Natural killer cell treated with Interleukin-12 subunit alpha and Interleukin-12 subunit beta and Interleukin-15 and Interleukin-18, amount 100 ng/mL, for 72 hours (primary cell): ENCODE measurements around the gene SNN. TPM values are rescaled to one million over a fixed set of nuclear protein-coding genes. Genes with fewer than 3 reads are reported as not detected.

Source experiments
- ATAC-seq, 2 donors: fragments of 150-1000 bp; cut with Tn5 transposase in 1 of 2; sonication (Bioruptor Pico), chemical (Tn5 transposase) in 1 of 2; 2 replicates each; pipeline ENCODE4 v1.10.0; 2021
- DNase-seq: peaks from one replicate; pipeline ENCODE4 v3.0.0; 2022; ENCODE audit warnings: low spot score
- H3K27ac Mint-ChIP-seq, 2 donors: 1 replicate in 1 of 2; 2 replicates in 1 of 2; pipeline ENCODE4 v1.8.0; 2022; ENCODE audit warnings: mixed read lengths in 2 of 2, mild to moderate bottlenecking in 1 of 2, moderate library complexity in 1 of 2
- H3K27me3 Mint-ChIP-seq, 2 donors: 1 replicate in 1 of 2; 2 replicates in 1 of 2; pipeline ENCODE4 v1.8.0; 2022; ENCODE audit warnings: mixed read lengths in 2 of 2
- H3K36me3 Mint-ChIP-seq: one replicate; pipeline ENCODE4 v1.8.0; 2022; ENCODE audit warnings: mixed read lengths
- H3K4me1 Mint-ChIP-seq, 2 donors: 1 replicate in 1 of 2; 2 replicates in 1 of 2; pipeline ENCODE4 v1.8.0; 2022; ENCODE audit warnings: low read depth in 2 of 2, mixed read lengths in 2 of 2, mild to moderate bottlenecking in 1 of 2
- H3K4me3 Mint-ChIP-seq: one replicate; pipeline ENCODE4 v1.8.0; 2022; ENCODE audit warnings: mixed read lengths
- H3K9me3 Mint-ChIP-seq: 2 replicates; pipeline ENCODE4 v1.8.0; 2022; ENCODE audit warnings: mixed read lengths
- total RNA-seq, 2 donors: library from RNA; stranded (reverse); gene quantifications; one replicate each; pipeline ENCODE4 v1.2.3, GENCODE V29; 2022

The SNN gene
- total RNA-seq, 2 donors from 2014 or later = 0.43 to 1.1 TPM

DNA sequence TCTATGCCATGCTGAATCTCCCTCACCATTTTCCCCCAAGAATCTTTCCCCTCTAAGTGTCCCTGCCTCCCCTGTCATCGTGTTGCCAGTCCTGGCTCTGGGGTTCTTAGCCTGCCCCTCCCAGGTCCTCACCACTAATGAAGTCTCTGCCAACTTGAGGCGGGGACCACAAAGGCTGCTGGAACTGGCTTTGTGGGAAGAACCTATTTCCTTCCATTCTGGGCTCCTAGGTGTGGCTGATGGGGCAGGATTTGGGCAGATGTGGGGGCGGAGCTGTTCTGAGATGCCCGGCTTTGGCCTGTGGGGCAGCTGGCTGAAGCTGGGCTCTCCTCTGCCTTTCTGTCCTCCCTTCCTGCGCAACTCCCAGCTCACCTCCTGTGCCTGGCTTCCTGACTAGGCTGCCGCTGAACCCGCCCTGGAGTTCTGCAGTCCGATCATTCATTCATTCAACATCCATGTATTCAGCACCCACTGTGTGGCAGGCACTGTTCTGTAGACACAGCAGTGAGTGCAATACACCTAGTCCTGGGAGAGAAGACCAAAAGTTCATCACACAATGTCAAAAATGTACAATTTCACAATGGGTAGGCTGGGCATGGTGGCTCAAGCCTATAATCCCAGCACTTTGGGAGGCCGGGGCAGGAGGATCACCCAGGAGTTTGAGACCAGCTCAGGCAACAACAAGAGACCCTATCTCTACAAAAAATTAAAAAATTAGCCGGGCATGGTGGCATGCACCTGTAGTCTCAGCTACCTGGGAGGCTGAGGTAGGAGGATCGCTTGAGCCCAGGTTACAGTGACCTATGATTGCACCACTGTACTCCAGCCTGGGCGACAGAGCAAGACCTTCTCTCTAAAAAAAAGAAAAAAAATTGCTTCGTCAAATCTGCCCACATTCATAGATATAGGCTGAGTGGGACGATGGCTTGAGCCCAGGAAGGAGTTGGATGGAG lies 1.9 kb upstream of the SNN start:
- DNase-seq (no peak), ATAC-seq (no peak)
- Mint-ChIP-seq H3K9me3 (no peaks in the 10 kb centered on the region), H3K27ac (peak overlapping the region in 1 of 2 donors; percentile 7), H3K4me1 (peaks cover 11 to 20% of the 10 kb centered on the region in 2 donors), H3K36me3 (no peaks in the 10 kb centered on the region), H3K4me3 (peak overlapping the region; percentile 30), H3K27me3 (peaks cover 0 to 2% of the 10 kb centered on the region in 2 donors)

DNA sequence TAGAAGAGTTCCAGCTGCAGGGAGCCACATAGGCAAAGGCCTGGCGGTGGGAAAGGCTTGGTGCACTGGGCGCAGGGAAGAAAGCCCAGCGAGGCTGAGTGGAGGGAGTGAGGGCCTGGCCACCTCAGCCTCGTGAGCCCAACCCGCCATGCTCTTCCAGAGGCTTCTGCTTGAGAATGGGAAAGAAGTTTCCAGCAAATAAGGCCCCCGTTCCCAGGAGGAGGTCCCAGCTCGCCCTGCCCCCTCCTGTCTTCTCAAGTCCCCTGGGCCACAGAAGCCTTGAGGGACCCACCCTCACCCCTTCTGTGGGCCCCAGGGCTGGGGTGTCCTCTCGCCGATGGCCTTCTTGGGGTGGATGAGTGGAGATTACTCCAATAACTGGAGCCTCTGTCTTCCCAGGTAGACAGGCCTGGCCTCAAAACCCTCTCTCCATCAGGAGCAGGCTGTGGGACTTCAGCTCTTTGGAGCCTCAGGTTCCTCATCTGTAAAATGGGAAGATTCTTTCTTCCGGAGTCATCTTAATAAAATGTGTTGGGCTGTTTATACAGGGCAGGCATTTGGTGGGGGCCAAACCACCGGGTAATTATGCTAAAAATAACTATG lies 933 bp upstream of the SNN start:
- no peak overlapping the region for H3K27ac Mint-ChIP-seq
- no peaks in the 10 kb centered on the region for H3K9me3 Mint-ChIP-seq
- no peak for DNase-seq
- H3K36me3 Mint-ChIP-seq = no peaks in the 10 kb centered on the region
- no peak for ATAC-seq
- H3K4me3 Mint-ChIP-seq = peak overlapping the region; percentile 34
- H3K4me1 Mint-ChIP-seq = peaks cover 17 to 25% of the 10 kb centered on the region in 2 donors
- H3K27me3 Mint-ChIP-seq = peaks cover 0 to 2% of the 10 kb centered on the region in 2 donors

DNA sequence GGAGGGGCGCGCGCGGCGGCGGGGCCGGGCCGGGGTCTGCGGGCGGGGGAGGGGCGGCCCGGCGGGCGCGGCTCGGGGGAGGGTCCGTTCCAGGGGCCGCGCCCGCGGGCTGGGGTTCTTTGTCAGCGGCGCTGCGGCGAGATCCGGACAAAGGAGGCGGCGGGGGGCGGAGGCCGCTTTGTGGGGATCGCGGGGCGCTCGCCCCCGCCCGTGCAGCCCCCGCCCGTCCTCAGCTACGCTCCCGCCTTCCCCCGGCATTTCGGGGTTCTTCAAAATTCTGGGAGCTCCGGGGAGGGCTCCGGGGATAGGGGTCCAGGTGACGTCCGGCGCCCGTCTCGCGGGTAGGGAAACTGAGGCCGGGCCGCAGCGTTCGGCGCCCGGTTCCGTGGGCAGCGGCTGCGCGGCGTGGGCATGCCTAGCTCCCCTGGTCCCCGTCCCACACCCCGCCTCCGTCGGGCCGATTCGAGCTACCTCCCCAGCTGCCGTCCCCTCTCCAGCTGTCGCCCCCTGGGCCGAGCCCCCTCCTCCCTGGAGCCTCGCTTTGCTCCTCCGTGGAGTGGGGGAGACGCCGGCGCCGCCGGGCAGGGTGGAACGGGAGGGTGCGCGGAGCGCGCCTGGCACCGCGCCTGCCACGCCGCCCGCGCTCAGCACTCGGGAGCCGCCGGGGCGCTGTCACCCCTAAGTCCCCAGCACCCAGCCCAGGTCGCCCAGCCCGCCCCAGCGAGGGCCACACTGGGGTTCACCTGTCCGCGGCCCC lies 546 bp downstream of the SNN start:
- no peaks in the 10 kb centered on the region for H3K36me3 Mint-ChIP-seq
- ATAC-seq (no peak), DNase-seq (no peak)
- peak overlapping the region; percentile 66 for H3K4me3 Mint-ChIP-seq
- no peaks in the 10 kb centered on the region for H3K9me3 Mint-ChIP-seq
- no peak overlapping the region for H3K27ac Mint-ChIP-seq
- H3K27me3 Mint-ChIP-seq = peaks cover 0 to 2% of the 10 kb centered on the region in 2 donors
- peaks cover 25 to 29% of the 10 kb centered on the region in 2 donors for H3K4me1 Mint-ChIP-seq

DNA sequence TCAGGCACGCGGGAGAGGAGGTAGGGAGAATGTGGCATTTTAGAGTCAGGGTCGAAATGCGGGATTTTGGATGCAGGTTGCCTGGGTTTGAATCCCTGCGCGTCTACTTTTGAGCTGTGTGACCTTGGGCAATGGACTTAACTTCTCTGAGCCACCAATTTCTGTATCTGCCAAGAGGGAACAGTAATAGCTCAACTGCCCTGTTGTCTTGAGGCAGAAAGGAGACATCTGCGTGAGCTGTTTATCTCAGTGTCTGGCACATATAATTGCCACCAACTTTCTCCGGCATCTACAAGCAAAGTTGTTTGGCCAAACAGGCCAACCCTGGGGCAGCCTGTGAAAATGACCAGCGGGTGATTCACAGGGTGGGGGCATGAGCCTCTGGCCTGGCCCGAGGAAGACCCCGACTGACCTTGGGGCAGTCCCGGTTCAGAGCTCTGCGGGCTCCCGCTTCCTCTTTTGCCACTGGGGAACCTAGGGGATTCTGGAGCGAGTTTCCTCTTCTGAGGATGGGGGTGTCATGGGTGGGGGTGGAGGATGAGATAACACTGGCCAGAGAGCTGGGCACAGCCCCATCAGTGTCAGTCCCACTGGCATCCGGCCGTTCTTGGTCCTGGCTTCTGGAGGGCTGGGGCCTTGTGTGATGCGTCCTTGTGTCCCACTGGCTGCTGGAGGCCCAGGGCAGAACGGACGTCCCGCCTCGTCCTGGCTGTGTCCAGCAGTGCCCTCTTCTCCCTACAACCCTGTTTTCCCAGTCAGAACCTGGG lies 1.3 kb downstream of the SNN start:
- DNase-seq (no peak), ATAC-seq (no peak)
- Mint-ChIP-seq H3K4me3 (peak overlapping the region; percentile 66), H3K27ac (no peak overlapping the region), H3K27me3 (peaks cover 0 to 2% of the 10 kb centered on the region in 2 donors), H3K9me3 (no peaks in the 10 kb centered on the region), H3K4me1 (peaks cover 22 to 25% of the 10 kb centered on the region in 2 donors), H3K36me3 (no peaks in the 10 kb centered on the region)

GRCh38 chr16:11670171-11671131 lies 2.2 kb downstream of the SNN start:
- ATAC-seq (peak in 1 of 2 donors; percentile 12), DNase-seq (no peak)
- H3K4me3 Mint-ChIP-seq = peak overlapping the region; percentile 38
- H3K9me3 Mint-ChIP-seq = no peaks in the 10 kb centered on the region
- H3K27ac Mint-ChIP-seq = peak overlapping the region in 1 of 2 donors; percentile 23
- peaks cover 0 to 2% of the 10 kb centered on the region in 2 donors for H3K27me3 Mint-ChIP-seq
- peaks cover 19% of the 10 kb centered on the region in 2 donors for H3K4me1 Mint-ChIP-seq
- no peaks in the 10 kb centered on the region for H3K36me3 Mint-ChIP-seq

DNA sequence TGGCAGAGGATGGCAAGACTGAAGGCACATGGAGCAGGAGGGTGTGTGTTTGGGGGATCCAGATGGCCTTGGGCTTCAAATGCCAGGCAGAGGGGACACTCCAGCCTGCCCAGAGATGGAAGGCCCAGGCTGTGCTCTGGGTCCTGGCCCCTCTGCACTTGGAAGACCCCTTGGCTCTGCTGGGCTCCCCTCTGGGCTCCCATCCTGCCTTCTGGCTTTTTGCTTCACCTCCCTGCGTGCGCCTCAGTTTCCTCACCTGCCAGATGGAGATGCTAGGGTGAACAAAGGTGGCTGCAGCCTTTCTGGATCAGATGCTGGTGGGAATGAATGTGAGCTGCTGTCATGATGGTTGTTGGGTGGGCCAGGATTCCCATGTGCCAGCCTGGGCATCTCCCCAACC lies 3.0 kb downstream of the SNN start:
- H3K27me3 Mint-ChIP-seq = peaks cover 0 to 2% of the 10 kb centered on the region in 2 donors
- H3K36me3 Mint-ChIP-seq = no peaks in the 10 kb centered on the region
- H3K27ac Mint-ChIP-seq = no peak overlapping the region
- no peak overlapping the region for H3K4me3 Mint-ChIP-seq
- DNase-seq = no peak
- no peaks in the 10 kb centered on the region for H3K9me3 Mint-ChIP-seq
- no peak for ATAC-seq
- H3K4me1 Mint-ChIP-seq = peaks cover 14 to 19% of the 10 kb centered on the region in 2 donors

DNA sequence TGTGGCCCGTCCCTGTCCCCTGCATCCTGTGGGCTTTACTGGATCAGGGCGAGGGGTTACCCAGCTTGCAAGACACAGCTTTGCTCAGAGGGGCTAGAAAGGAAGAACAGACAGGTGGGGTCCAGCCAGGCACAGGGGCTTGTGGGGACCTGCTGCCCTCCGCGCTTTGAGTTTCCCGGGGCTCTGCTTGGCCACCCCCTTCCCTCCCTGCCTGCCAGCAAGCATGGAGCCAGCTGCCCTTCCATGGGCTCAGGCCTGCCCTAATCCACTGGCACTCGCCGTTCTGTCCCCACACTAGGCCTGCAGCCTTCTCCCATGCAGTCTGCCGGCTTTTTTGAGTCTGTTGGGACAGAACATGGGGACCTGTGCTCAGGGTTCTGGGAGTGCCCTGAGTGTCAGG lies 3.4 kb downstream of the SNN start:
- H3K27me3 Mint-ChIP-seq = no peaks in the 10 kb centered on the region
- no peak overlapping the region for H3K4me3 Mint-ChIP-seq
- peaks cover 12 to 19% of the 10 kb centered on the region in 2 donors for H3K4me1 Mint-ChIP-seq
- no peak overlapping the region for H3K27ac Mint-ChIP-seq
- ATAC-seq (no peak), DNase-seq (no peak)
- H3K36me3 Mint-ChIP-seq = no peaks in the 10 kb centered on the region
- no peaks in the 10 kb centered on the region for H3K9me3 Mint-ChIP-seq

GRCh38 chr16:11672206-11673090 lies 4.2 kb downstream of the SNN start:
- Mint-ChIP-seq H3K27me3 (no peaks in the 10 kb centered on the region), H3K36me3 (no peaks in the 10 kb centered on the region), H3K27ac (peak overlapping the region in 1 of 2 donors; percentile 32), H3K4me3 (peak overlapping the region; percentile 3), H3K4me1 (peaks cover 11 to 19% of the 10 kb centered on the region in 2 donors), H3K9me3 (no peaks in the 10 kb centered on the region)
- DNase-seq (no peak), ATAC-seq (no peak)

- no peaks in the 10 kb centered on the region for H3K27me3 Mint-ChIP-seq
- no peaks in the 10 kb centered on the region for H3K36me3 Mint-ChIP-seq
- DNase-seq (no peak), ATAC-seq (no peak)
- H3K4me1 Mint-ChIP-seq = peaks cover 18 to 19% of the 10 kb centered on the region in 2 donors
- no peaks in the 10 kb centered on the region for H3K9me3 Mint-ChIP-seq
- peak overlapping the region in 1 of 2 donors; percentile 32 for H3K27ac Mint-ChIP-seq
- no peak overlapping the region for H3K4me3 Mint-ChIP-seq
Measured at GRCh38 chr16:11673091-11674000, 5.1 kb downstream of the SNN start.

DNA sequence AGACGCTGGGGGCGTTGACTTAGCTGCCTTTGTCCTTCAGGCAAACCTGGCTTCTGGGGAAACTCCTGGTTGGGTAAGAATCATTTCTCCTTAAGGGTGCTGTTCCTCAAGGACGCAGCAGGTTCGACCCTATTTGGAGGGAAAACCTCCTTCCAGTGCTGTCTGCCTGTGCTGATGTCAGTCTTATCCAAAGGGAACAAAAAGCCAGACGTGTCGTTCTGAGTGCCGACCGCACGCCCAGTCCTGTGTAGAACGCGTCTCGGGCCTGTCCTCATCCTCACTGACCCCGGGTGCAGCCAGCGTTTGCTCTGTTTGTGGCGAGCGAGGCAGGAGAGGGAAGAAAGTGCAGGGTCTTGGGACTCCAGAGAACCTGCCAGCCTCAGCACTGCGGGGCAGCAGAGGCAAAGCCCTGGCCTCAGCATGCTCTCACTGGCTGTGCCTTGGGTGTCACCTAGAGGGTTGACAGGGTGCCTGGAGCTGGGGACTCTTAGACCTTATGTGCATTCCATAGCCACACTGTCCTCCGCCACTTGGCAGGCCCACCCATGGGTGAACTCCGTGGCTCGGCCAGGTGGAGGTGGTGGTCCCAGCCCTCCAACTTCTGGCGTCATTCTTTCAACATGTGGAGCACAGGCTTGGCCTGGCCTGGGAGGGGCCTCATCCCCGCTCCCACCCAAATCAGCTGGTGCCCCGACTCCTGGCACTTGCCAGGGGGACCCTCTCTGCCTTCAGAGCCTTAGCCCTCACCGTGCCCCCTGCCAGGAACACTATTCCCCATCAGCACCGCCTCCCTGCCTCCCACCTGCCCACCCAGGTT lies 6.0 kb downstream of the SNN start:
- DNase-seq (no peak), ATAC-seq (no peak)
- H3K9me3 Mint-ChIP-seq = no peaks in the 10 kb centered on the region
- H3K4me3 Mint-ChIP-seq = no peak overlapping the region
- peaks cover 19 to 21% of the 10 kb centered on the region in 2 donors for H3K4me1 Mint-ChIP-seq
- no peaks in the 10 kb centered on the region for H3K36me3 Mint-ChIP-seq
- no peaks in the 10 kb centered on the region for H3K27me3 Mint-ChIP-seq
- H3K27ac Mint-ChIP-seq = peak overlapping the region in 1 of 2 donors; percentile 17
